Omental fat pad (tissue), 4 donors: ENCODE results near the gene RPL34. TPM values are rescaled to one million over a fixed set of nuclear protein-coding genes. Genes with fewer than 3 reads are reported as not detected.

Experiments used
- ATAC-seq: fragments of 150-250 bp; one replicate; pipeline ENCODE4 v1.9.1; 2016; ENCODE audit warnings: mild to moderate bottlenecking, moderate library complexity; ENCODE audit not compliant: low FRiP score
- DNase-seq: peaks from one replicate; pipeline ENCODE4 v3.0.0-alpha.2; 2019; ENCODE audit warnings: low spot score
- CTCF ChIP-seq, 3 donors: fragments of 450-650 bp; IDR thresholded peaks; one replicate each; pipeline ENCODE4 v1.5.1; 2016 to 2017; ENCODE audit warnings: antibody characterized with exemption in 3 of 3, mild to moderate bottlenecking in 3 of 3, moderate library complexity in 2 of 3
- total RNA-seq, 4 donors: library from RNA; depleted of rRNA; stranded (reverse); fragments of >200 nt; gene quantifications; one replicate each; pipeline ENCODE4 v1.1.0, GENCODE V29; 2016

RPL34 gene
- total RNA-seq, 4 donors from 2014 or later: 660 to 1,252 (median 881) TPM

- ATAC-seq: no peak
- TF ChIP-seq CTCF (IDR thresholded peaks at IDR 0.05): no peak
- DNase-seq: no peak
Observed at GRCh38 chr4:108644237-108644636, 23.9 kb downstream of the RPL34 start.

- TF ChIP-seq CTCF (IDR thresholded peaks at IDR 0.05): no peak
- ATAC-seq: no peak
- DNase-seq: no peak
Observed at GRCh38 chr4:108646706-108647105, 26.3 kb downstream of the RPL34 start.

DNA sequence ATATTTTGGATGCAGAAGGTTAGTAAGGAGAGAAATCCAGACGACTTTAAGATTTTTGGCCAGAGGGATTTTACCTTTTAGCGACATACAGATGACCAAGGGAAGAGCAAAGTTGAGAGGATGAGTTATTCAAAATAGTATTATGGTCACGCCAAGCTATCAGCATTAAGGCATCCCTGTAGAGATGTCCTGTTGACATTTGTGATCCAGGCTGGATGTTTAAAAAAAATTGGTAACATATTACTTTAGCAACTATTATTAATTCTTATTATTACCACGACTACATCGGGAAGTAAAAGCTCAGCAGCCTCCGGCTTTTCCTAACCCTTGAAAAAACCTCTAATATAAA lies 29.5 kb downstream of the RPL34 start:
- TF ChIP-seq CTCF (IDR thresholded peaks at IDR 0.05): no peak
- ATAC-seq (peak; percentile 3), DNase-seq (no peak)

DNA sequence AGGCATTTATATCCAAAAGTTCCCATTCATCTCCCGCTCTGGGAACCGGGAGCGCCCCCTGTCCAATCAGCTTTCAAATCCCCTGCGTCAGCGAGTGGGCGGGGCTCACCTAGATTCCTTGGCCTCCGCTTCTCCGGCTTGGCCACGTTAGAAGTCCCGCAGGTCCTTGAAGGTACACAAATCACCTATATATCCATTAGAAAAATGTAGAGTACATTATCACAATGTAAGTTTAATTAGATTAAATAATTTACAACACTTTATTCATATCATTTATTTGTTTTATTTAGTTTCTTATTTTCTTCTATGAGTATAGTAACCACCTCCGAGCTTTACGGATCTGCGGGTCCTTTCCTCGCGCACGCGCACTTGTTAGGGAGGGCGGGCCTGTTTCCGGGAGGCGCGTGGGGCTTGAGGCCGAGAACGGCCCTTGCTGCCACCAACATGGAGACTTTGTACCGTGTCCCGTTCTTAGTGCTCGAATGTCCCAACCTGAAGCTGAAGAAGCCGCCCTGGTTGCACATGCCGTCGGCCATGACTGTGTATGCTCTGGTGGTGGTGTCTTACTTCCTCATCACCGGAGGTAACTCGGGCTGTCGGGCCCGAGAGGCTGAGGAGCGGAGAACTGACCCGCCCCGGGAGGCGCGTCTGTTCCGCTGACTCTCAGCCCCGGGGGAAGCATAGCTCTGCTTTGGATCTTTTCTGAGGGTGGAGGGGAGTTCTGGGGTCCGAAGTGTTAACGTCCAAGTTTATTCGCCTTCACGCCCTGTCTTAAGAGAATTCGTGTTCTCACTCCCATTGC lies 30.0 kb downstream of the RPL34 start, which contains the start of gene OSTC:
OSTC (plus strand) TSS at position 388 of the 802 bp plus-strand sequence; CDS start at position 445, 57 bp downstream.
- ATAC-seq (peak; percentile 98), DNase-seq (peak; percentile 94)
- no peak for TF ChIP-seq CTCF (IDR thresholded peaks at IDR 0.05)

DNA sequence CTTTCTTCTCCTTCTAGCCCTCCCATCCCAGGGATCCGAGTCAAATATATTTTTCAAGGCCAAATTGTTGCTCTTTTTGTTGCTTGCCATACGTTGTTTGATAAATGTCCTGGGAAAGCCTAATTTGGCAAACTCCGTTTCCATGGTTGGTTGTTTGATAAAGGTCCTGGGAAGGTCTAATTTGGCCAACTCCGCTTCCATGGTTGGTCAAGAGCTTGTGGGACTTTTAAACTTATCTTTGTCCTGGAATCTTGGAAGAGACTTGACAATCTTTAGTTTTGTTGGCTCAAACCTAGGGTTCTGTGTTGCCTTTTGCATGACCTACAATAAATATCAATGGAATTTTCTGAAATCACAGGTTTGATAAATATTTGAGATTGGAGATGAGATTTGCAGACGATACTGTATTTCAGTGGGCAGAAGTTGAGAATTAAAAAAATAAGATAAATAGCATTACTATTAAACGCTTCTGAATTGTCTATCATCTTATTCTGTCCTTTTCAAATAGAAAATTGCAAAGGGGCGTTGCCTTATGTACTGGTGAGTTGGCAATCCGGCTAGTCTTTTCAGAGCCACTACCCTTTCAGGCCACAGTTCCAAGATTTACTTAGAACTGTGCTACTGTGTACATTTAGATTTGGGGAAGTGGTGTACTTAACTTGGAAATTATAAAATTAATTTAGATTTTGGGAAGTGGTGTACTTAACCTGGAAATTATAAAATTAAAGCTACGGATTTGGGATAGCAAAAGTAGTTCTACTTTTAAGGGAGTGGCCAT lies 30.8 kb downstream of the RPL34 start:
- ATAC-seq (peak; percentile 48), DNase-seq (no peak)
- TF ChIP-seq CTCF (IDR thresholded peaks at IDR 0.05): no peak

DNA sequence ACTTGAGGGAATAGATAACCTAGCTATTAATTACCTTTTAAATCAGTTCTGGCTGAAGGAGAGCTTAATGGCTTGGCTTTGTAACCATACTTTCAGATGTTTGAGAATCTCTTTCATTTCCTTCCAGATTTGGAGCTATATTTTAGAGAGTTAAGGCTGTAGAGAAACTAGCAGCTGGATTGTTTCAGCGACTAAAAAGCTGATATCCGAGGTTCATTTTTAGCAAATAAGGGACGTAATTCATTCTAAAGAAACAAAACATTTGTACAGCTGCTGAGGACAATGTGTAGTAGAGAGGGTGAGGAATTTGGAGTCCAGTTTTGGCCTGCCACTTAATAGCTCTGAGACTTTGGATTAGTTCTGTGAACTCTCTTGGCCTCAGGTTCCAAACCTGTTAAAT lies 42.3 kb downstream of the RPL34 start:
- no peak for TF ChIP-seq CTCF (IDR thresholded peaks at IDR 0.05)
- no peak for ATAC-seq
- no peak for DNase-seq
